ENCODE results near the gene HUS1. TPM values are rescaled to one million over a fixed set of nuclear protein-coding genes. Genes with fewer than 3 reads are reported as not detected.

The HUS1 gene
- total RNA-seq, 1 donor from 2014 or later: 30.4 TPM

- Histone ChIP-seq H3K9me3 (no peaks in the 10 kb centered on the region), H3K27me3 (no peaks in the 10 kb centered on the region), H3K4me3 (no peak overlapping the region), H3K36me3 (peaks cover 73 to 79% of the 10 kb centered on the region in 2 donors), H3K27ac (no peak overlapping the region), H3K4me1 (no peaks in the 10 kb centered on the region)
- no peak for TF ChIP-seq CTCF (IDR thresholded peaks at IDR 0.05)
- DNase-seq (ENCODE audit: low spot score in 2 of 2): no peak
- intact Hi-C loops (cut with DNase I): no loop called here
Measured at GRCh38 chr7:47967123-47967522, 12.3 kb downstream of the HUS1 start.

- TF ChIP-seq CTCF (IDR thresholded peaks at IDR 0.05): no peak
- H3K36me3 ChIP-seq: peaks cover 76 to 81% of the 10 kb centered on the region in 2 donors
- no peaks in the 10 kb centered on the region for H3K9me3 ChIP-seq
- H3K4me3 ChIP-seq: no peak overlapping the region
- H3K27ac ChIP-seq: no peak overlapping the region
- H3K27me3 ChIP-seq: no peaks in the 10 kb centered on the region
- no peaks in the 10 kb centered on the region for H3K4me1 ChIP-seq
- DNase-seq (ENCODE audit: low spot score in 2 of 2): no peak
- intact Hi-C loops (cut with DNase I): no loop called here
Measured at GRCh38 chr7:47965456-47965855, 14.0 kb downstream of the HUS1 start.

DNA sequence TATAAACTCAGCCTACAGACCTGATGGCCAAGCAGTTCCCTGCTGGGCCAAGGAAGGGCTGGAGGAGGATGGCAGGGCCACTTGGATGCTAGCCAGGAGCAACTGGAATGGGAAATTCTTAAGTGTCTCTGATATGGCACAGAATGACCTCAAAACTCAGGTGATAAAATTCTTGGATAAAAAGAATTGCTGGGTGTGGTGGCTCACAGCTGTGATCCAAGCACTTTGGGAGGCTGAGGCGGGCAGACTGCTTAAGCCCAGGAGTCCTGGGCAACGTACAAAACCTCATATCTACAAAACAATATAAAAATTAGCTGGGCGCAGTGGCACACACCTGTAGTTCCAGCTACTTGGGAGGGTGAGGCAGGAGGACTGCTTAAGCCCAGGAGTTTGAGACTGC, 17.2 kb downstream of the HUS1 start:
- DNase-seq (ENCODE audit: low spot score in 2 of 2): no peak
- H3K4me1 ChIP-seq: no peaks in the 10 kb centered on the region
- intact Hi-C loops (cut with DNase I): no loop called here
- peaks cover 59 to 68% of the 10 kb centered on the region in 2 donors for H3K36me3 ChIP-seq
- no peak overlapping the region for H3K4me3 ChIP-seq
- H3K27me3 ChIP-seq: no peaks in the 10 kb centered on the region
- no peak overlapping the region for H3K27ac ChIP-seq
- no peaks in the 10 kb centered on the region for H3K9me3 ChIP-seq
- no peak for TF ChIP-seq CTCF (IDR thresholded peaks at IDR 0.05)

DNA sequence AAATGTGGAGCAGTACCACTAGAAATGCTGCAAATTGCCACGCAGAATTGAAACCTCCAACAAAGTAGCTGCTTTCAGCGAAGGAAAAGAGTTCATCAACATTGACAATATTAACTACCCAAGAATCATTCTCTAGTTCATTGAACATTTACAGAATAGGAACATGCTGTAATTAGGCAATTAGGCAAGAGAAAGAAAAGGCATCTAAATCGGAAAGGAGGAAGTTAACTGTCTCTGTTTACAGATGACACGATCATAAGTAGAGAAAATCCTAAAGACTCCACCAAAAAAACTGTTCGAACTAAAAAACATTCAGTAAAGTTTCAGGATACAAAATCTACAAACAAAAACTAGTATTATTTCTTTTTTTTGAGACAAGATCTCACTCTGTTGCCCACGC, 22.3 kb downstream of the HUS1 start:
- H3K9me3 ChIP-seq: no peaks in the 10 kb centered on the region
- DNase-seq (ENCODE audit: low spot score in 2 of 2): peak in 1 of 2 donors; percentile 13
- H3K27me3 ChIP-seq: no peaks in the 10 kb centered on the region
- H3K4me1 ChIP-seq: no peaks in the 10 kb centered on the region
- no peak for TF ChIP-seq CTCF (IDR thresholded peaks at IDR 0.05)
- H3K4me3 ChIP-seq: no peak overlapping the region
- intact Hi-C loops (cut with DNase I): no loop called here
- H3K36me3 ChIP-seq: peaks cover 13 to 36% of the 10 kb centered on the region in 2 donors
- H3K27ac ChIP-seq: no peak overlapping the region

- H3K36me3 ChIP-seq: peaks cover 10 to 27% of the 10 kb centered on the region in 2 donors
- TF ChIP-seq CTCF (IDR thresholded peaks at IDR 0.05): no peak
- H3K27me3 ChIP-seq: no peaks in the 10 kb centered on the region
- peak in 1 of 2 donors; percentile 22 for DNase-seq (ENCODE audit: low spot score in 2 of 2)
- H3K4me1 ChIP-seq: no peaks in the 10 kb centered on the region
- H3K27ac ChIP-seq: no peak overlapping the region
- H3K9me3 ChIP-seq: no peaks in the 10 kb centered on the region
- H3K4me3 ChIP-seq: no peak overlapping the region
- intact Hi-C loops (cut with DNase I): no loop called here
Measured at GRCh38 chr7:47956220-47956619, 23.2 kb downstream of the HUS1 start.
